Activated CD8-positive, alpha-beta memory T cell treated with anti-CD3 and anti-CD28 coated beads for 36 hours (primary cell): Measurements from ENCODE around the gene ZNF154. TPM values are rescaled to one million over a fixed set of nuclear protein-coding genes. Genes with fewer than 3 reads are reported as not detected.

Experiments
- total RNA-seq, 2 experiments: library from RNA; stranded (reverse); gene quantifications; one replicate each; pipeline ENCODE4 v1.2.3, GENCODE V29; 2021

Gene ZNF154
- total RNA-seq, 2 experiments from 2014 or later = 5.0 to 5.1 TPM

Other genes with a start within 250 kb of the ZNF154 start
- gene ZNF772, start 231.6 kb downstream of the ZNF154 start, total RNA-seq = 1 to 10 TPM; 5.2 to 6.1 TPM
- gene ZNF419, start 221.5 kb downstream of the ZNF154 start, total RNA-seq = 1 to 10 TPM; 7.3 to 7.5 TPM
- gene ZNF773, start 209.3 kb downstream of the ZNF154 start, total RNA-seq = 1 to 10 TPM; 5.0 to 7.0 TPM
- gene ZNF549, start 181.8 kb downstream of the ZNF154 start, total RNA-seq = 1 to 10 TPM; 4.4 TPM
- 1 to 10 TPM; 8.8 to 10.0 TPM for gene ZNF550, start 149.3 kb downstream of the ZNF154 start, total RNA-seq
- 1 to 10 TPM; 3.4 to 4.0 TPM for gene ZNF416, start 130.3 kb downstream of the ZNF154 start, total RNA-seq
- 10 to 100 TPM in 1 of 2 experiments, 1 to 10 TPM in 1; 8.7 to 11.1 TPM for gene ZIK1, start 125.1 kb downstream of the ZNF154 start, total RNA-seq
- 10 to 100 TPM; 10.2 to 10.8 TPM for gene ZNF530, start 109.3 kb downstream of the ZNF154 start, total RNA-seq
- 10 to 100 TPM; 15.9 to 16.9 TPM for gene ZNF134, start 95.0 kb downstream of the ZNF154 start, total RNA-seq
- gene ZNF211, start 76.0 kb downstream of the ZNF154 start, total RNA-seq = 1 to 10 TPM; 5.5 to 6.6 TPM
- gene ZSCAN4, start 40.3 kb downstream of the ZNF154 start, total RNA-seq = not detected
- 10 to 100 TPM; 12.8 to 13.9 TPM for gene ZNF551, start 27.2 kb downstream of the ZNF154 start, total RNA-seq
- gene ZNF671, start 18.4 kb upstream of the ZNF154 start, total RNA-seq = 1 to 10 TPM; 8.2 to 8.4 TPM
- gene ZNF776, start 37.6 kb upstream of the ZNF154 start, total RNA-seq = 10 to 100 TPM; 10.2 to 10.8 TPM
- gene ZNF586, start 60.5 kb upstream of the ZNF154 start, total RNA-seq = 10 to 100 TPM; 13.6 to 15.4 TPM
- gene ZNF552, start 105.7 kb upstream of the ZNF154 start, total RNA-seq = 1 to 10 TPM; 6.4 to 7.2 TPM
- 10 to 100 TPM; 27.3 to 27.5 TPM for gene ZNF587B, start 121.1 kb upstream of the ZNF154 start, total RNA-seq
- 10 to 100 TPM; 23.9 to 24.0 TPM for gene ZNF587, start 140.7 kb upstream of the ZNF154 start, total RNA-seq
- gene ZNF814, start 179.8 kb upstream of the ZNF154 start, total RNA-seq = 10 to 100 TPM; 34.3 to 36.8 TPM
- gene ZNF417, start 207.4 kb upstream of the ZNF154 start, total RNA-seq = 10 to 100 TPM; 15.0 to 15.3 TPM
- gene ZNF418, start 226.2 kb upstream of the ZNF154 start, total RNA-seq = 1 to 10 TPM; 4.4 to 4.7 TPM
- 1 to 10 TPM; 6.2 to 7.5 TPM for gene ZNF256, start 238.5 kb upstream of the ZNF154 start, total RNA-seq